Spleen (tissue), 11 donors: Measurements from ENCODE around the gene FGF22. TPM values are rescaled to one million over a fixed set of nuclear protein-coding genes. Genes with fewer than 3 reads are reported as not detected.

Experiments
- DNase-seq: peaks from one replicate; pipeline ENCODE4 v3.0.0-alpha.2; 2020
- H3K27ac ChIP-seq, 8 donors: fragments of 200-600 bp; sonication (generic) in 7 of 8; 1 replicate in 4 of 8; 2 replicates in 4 of 8; pipeline versions ENCODE4 v1.5.0 to v1.8.0; 2016 to 2021; ENCODE audit warnings: inconsistent platforms in 4 of 8, mild to moderate bottlenecking in 4 of 8, moderate library complexity in 1 of 8
- H3K27me3 ChIP-seq, 7 donors: fragments of 200-600 bp; sonication (generic) in 6 of 7; replicated peaks in 1 of 7; 1 replicate in 4 of 7; 2 replicates in 3 of 7; pipeline versions ENCODE4 v1.5.0 to v1.8.0; 2016 to 2021; ENCODE audit warnings: inconsistent platforms in 3 of 7, mild to moderate bottlenecking in 1 of 7
- H3K36me3 ChIP-seq, 6 donors: fragments of 200-600 bp; sonication (generic) in 5 of 6; 1 replicate in 4 of 6; 2 replicates in 2 of 6; pipeline versions ENCODE4 v1.5.0 to v1.8.0; 2016 to 2021; ENCODE audit warnings: inconsistent platforms in 2 of 6
- H3K4me1 ChIP-seq, 6 donors: fragments of 200-600 bp; sonication (generic) in 5 of 6; 1 replicate in 3 of 6; 2 replicates in 3 of 6; pipeline versions ENCODE4 v1.5.0 to v1.8.0; 2016 to 2021; ENCODE audit warnings: inconsistent platforms in 3 of 6
- H3K4me3 ChIP-seq, 8 donors: fragments of 200-600 bp; sonication (generic) in 7 of 8; 1 replicate in 4 of 8; 2 replicates in 4 of 8; pipeline versions ENCODE4 v1.5.0 to v1.8.0; 2016 to 2021; ENCODE audit warnings: inconsistent platforms in 4 of 8, mild to moderate bottlenecking in 4 of 8, moderate library complexity in 2 of 8
- H3K9me3 ChIP-seq, 8 donors: fragments of 200-600 bp; sonication (generic) in 7 of 8; 1 replicate in 4 of 8; 2 replicates in 4 of 8; pipeline versions ENCODE4 v1.5.0 to v1.8.0; 2016 to 2021; ENCODE audit warnings: inconsistent platforms in 4 of 8
- POLR2A ChIP-seq, 3 donors: fragments of 450-650 bp; IDR thresholded peaks; one replicate each; pipeline ENCODE4 v1.5.1; 2017; ENCODE audit warnings: antibody characterized with exemption in 3 of 3, mild to moderate bottlenecking in 1 of 3
- POLR2AphosphoS5 ChIP-seq, 3 donors: sonication (generic); formaldehyde crosslinking; IDR thresholded peaks; one replicate each; pipeline ENCODE4 v1.5.1; 2017; ENCODE audit warnings: antibody characterized with exemption in 3 of 3
- WGBS, 5 donors: extraction: QIAGEN DNeasy Blood & Tissue Kit in 3 of 5; methylation state at CpG; one replicate each; pipeline versions ENCODE4 v1.1.5 to v1.1.7; 2013 to 2018; 5-methylcytosine and 5-hydroxymethylcytosine counted together
- intact Hi-C: fragments of 100-400 bp; cut with DNase I; formaldehyde crosslinking; loops from one replicate; pipeline ENCODE4 v1.15.0; 2023; ENCODE audit warnings: low total_unique reads
- polyA plus RNA-seq, 3 donors: library from polyadenylated mRNA; stranded (reverse); fragments of 200-250 nt; gene quantifications; one replicate each; pipeline ENCODE4 v1.2.1, GENCODE V29; 2013
- total RNA-seq, 7 donors: library from RNA; depleted of rRNA in 3 of 7; stranded (reverse); fragments of >200 nt in 3 of 7; fragmentation: NEBNext Ultra II Directional in 4 of 7; extraction: Animal tissue kit (Norgen Biotek cat#: 25700) in 4 of 7; gene quantifications; one replicate each; pipeline versions ENCODE4 v1.1.0 to v1.2.1, GENCODE V29; 2016 to 2021
- TF ChIP-seq, protein P1 (sequence below), 11 experiments: fragments of 200-600 bp in 7 of 11; fragments of 450-650 bp in 4 of 11; sonication (generic) in 4 of 11; IDR thresholded peaks in 8 of 11; conservative IDR thresholded peaks in 3 of 11; 1 replicate in 7 of 11; 2 replicates in 4 of 11; pipeline versions ENCODE4 v1.4.0 to v1.8.0; 2016 to 2021; ENCODE audit warnings: antibody characterized with exemption in 11 of 11, inconsistent platforms in 4 of 11, mild to moderate bottlenecking in 1 of 11
- donor health status: healthy with polysubstance abuse.
- donor health status: DM: no; HTN: no; CAD: no; lungs with moderate emphysema.
- donor health status: DM: no; HTN: no; CAD: no.
- donor health status: Bipolar disorder and iron deficiency.
- donor health status: healthy.
- donor health status: DM: no; HTN: no; CAD: no.
- donor health status: DM: yes; HTN: yes; CAD: no.

FGF22 gene
- total and polyA plus RNA-seq, 10 donors: 0.10 to 0.61 (median 0.23) TPM; not detected in 6

DNA sequence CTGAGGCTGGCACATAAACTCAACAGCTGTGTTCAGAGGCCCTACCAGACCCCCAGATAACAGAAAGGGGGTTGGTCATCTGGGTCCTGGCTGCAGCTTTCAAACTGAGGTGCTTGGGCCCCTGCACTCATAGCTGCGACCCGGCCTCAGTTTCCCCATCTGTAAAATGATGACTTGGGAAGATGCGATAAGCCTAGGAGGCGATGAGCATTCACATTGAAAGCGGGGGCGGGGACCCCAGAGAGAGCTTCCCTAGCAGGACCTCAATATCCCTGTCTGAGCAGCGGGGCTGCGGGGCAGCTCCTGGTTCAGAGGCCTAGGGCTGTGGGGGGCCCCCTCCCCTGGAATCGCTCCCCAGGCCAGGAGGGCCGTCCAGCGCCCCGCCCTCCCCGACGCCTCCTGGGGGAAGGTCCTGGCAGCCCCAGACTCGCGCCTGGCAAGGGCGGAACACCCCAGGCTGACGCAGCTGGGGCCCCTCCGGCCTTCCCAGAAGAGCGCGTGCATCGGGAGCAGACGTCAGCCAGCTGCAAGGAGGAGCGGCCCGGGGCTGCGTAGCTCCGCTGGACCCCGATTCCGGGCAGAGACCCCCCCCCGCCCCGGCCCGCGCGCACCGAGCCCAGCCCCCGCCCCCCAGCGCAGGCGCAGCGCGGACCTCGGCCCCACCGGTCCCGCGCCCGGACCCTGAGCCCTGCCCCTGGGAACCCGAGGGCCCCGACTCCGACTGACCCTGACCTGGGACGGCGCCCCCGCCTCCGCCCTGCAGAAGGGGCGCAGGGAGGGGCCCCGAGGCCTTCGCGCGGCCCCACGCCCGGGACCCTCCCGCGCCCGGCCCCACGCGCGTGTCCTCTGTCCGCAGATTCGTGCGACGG is 40.0 kb downstream of the FGF22 start:
- H3K27me3 ChIP-seq: peaks cover 0 to 35% (median 21%) of the 10 kb centered on the region in 7 donors
- H3K27ac ChIP-seq: peak overlapping the region; percentile 81 to 95 (median 90)
- intact Hi-C loops: no loop called here
- peak; percentile 90 for DNase-seq
- peaks cover 5 to 64% (median 47%) of the 10 kb centered on the region in 6 donors for H3K4me1 ChIP-seq
- no peaks in the 10 kb centered on the region for H3K36me3 ChIP-seq
- TF ChIP-seq POLR2AphosphoS5 (IDR thresholded peaks at IDR 0.05) (peak in 2 of 3 donors; percentile 4 to 25), POLR2A (IDR thresholded peaks at IDR 0.05) (no peak)
- TF ChIP-seq, protein P1, sequence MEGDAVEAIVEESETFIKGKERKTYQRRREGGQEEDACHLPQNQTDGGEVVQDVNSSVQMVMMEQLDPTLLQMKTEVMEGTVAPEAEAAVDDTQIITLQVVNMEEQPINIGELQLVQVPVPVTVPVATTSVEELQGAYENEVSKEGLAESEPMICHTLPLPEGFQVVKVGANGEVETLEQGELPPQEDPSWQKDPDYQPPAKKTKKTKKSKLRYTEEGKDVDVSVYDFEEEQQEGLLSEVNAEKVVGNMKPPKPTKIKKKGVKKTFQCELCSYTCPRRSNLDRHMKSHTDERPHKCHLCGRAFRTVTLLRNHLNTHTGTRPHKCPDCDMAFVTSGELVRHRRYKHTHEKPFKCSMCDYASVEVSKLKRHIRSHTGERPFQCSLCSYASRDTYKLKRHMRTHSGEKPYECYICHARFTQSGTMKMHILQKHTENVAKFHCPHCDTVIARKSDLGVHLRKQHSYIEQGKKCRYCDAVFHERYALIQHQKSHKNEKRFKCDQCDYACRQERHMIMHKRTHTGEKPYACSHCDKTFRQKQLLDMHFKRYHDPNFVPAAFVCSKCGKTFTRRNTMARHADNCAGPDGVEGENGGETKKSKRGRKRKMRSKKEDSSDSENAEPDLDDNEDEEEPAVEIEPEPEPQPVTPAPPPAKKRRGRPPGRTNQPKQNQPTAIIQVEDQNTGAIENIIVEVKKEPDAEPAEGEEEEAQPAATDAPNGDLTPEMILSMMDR (IDR thresholded peaks at IDR 0.05 in 8 of 11, conservative IDR thresholded peaks at IDR 0.05 in 3 of 11): no peak
- WGBS, 5 donors: 4 to 50% (median 8%) methylated on average over 2 to 69 of the region's 69 CpGs
- no peaks in the 10 kb centered on the region for H3K9me3 ChIP-seq
- peak overlapping the region; percentile 50 to 98 (median 69) for H3K4me3 ChIP-seq

DNA sequence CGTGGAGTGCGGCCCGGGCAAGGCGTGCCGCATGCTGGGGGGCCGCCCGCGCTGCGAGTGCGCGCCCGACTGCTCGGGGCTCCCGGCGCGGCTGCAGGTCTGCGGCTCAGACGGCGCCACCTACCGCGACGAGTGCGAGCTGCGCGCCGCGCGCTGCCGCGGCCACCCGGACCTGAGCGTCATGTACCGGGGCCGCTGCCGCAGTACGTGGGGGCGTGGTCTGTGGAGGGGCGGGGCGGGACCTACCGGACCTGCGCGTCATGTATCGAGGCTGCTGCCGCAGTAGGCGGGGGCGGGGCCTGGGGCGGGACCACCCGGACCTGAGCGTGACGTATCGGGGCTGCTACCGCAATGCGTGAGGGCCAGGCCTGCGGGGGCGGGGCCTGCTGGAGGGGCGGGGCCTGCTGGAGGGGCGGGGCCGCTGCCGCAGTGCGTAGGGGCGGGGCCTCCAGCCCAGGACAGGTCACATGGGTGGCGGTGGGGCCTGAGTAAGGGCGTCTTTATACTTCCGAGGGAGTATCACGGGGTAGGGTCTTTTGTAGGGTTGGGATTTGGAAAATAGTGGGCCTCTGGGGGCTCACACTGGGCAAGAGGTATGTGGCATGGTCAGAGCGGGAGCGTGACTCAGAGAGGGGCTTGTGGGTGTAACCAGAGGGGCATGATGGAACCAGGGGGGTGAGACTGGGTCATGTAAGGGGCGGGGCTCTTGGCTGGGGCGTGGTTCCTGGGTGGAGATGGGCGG is 40.8 kb downstream of the FGF22 start:
- 0 to 1% (median 0%) methylated on average over 12 to 70 of the region's 70 CpGs for WGBS, 5 donors
- Histone ChIP-seq H3K4me1 (peaks cover 5 to 56% (median 43%) of the 10 kb centered on the region in 6 donors), H3K9me3 (no peaks in the 10 kb centered on the region), H3K36me3 (no peaks in the 10 kb centered on the region), H3K27ac (peak overlapping the region; percentile 81 to 95 (median 90)), H3K27me3 (peaks cover 0 to 27% (median 17%) of the 10 kb centered on the region in 7 donors), H3K4me3 (peak overlapping the region; percentile 50 to 98 (median 69))
- DNase-seq: peak; percentile 100
- TF ChIP-seq POLR2AphosphoS5 (IDR thresholded peaks at IDR 0.05): peak; percentile 85 to 92 (median 89)
- TF ChIP-seq, protein P1 (IDR thresholded peaks at IDR 0.05 in 8 of 11, conservative IDR thresholded peaks at IDR 0.05 in 3 of 11): peak in 9 of 11 experiments; percentile 21 to 78 (median 60)
- peak in 1 of 3 donors; percentile 25 for TF ChIP-seq POLR2A (IDR thresholded peaks at IDR 0.05)
- intact Hi-C loops: no loop called here

DNA sequence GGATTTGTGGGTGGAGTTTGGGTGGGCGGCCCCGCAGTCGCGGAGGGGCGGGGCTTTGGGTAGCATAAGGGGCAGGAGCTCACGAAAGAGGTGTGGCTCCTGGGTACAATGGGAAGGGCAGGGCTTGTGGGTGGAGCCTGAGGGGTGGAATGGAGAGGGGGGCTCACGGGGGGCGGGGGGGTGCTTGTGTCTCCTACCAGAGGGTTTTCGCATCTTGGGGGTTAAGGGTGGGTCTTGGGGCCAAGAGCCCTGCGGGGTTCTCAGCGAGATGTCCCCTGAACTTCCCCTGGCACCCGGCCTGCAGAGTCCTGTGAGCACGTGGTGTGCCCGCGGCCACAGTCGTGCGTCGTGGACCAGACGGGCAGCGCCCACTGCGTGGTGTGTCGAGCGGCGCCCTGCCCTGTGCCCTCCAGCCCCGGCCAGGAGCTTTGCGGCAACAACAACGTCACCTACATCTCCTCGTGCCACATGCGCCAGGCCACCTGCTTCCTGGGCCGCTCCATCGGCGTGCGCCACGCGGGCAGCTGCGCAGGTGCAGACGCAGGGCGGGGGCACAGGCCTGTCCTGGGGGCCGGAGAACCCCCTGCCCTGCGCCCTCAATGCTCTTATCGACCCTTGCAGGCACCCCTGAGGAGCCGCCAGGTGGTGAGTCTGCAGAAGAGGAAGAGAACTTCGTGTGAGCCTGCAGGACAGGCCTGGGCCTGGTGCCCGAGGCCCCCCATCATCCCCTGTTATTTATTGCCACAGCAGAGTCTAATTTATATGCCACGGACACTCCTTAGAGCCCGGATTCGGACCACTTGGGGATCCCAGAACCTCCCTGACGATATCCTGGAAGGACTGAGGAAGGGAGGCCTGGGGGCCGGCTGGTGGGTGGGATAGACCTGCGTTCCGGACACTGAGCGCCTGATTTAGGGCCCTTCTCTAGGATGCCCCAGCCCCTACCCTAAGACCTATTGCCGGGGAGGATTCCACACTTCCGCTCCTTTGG is 41.6 kb downstream of the FGF22 start:
- Histone ChIP-seq H3K9me3 (no peaks in the 10 kb centered on the region), H3K36me3 (no peaks in the 10 kb centered on the region), H3K4me3 (peak overlapping the region in 6 of 8 donors; percentile 23 to 98 (median 77)), H3K27ac (peak overlapping the region in 7 of 8 donors; percentile 84 to 95 (median 91)), H3K27me3 (peaks cover 0 to 18% (median 10%) of the 10 kb centered on the region in 7 donors), H3K4me1 (peaks cover 5 to 48% (median 37%) of the 10 kb centered on the region in 6 donors)
- intact Hi-C loops: no loop called here
- peak in 1 of 3 donors; percentile 68 for TF ChIP-seq POLR2AphosphoS5 (IDR thresholded peaks at IDR 0.05)
- TF ChIP-seq, protein P1 (IDR thresholded peaks at IDR 0.05 in 8 of 11, conservative IDR thresholded peaks at IDR 0.05 in 3 of 11): no peak
- TF ChIP-seq POLR2A (IDR thresholded peaks at IDR 0.05): no peak
- 34 to 53% (median 41%) methylated on average over 44 to 54 of the region's 54 CpGs for WGBS, 5 donors
- peak; percentile 93 for DNase-seq
